GM18502 (cell line): ENCODE measurements around the gene SLC8A1.
"Not testable (repeated sequence)": the region's sequence is repeated elsewhere in the genome, so short reads cannot be mapped to it uniquely, and the experiment has no call there.

Experiments used
- ATAC-seq: cut with Tn5 transposase; IDR thresholded peaks from one replicate; pipeline ENCODE4 v1.9.1; 2021; ENCODE audit warnings: mild to moderate bottlenecking; ENCODE audit not compliant: unreplicated experiment, poor library complexity

The SLC8A1 gene

GRCh38 chr2:40100676-40101075 lies 351.2 kb downstream of the SLC8A1 start:
- no peak for ATAC-seq

DNA sequence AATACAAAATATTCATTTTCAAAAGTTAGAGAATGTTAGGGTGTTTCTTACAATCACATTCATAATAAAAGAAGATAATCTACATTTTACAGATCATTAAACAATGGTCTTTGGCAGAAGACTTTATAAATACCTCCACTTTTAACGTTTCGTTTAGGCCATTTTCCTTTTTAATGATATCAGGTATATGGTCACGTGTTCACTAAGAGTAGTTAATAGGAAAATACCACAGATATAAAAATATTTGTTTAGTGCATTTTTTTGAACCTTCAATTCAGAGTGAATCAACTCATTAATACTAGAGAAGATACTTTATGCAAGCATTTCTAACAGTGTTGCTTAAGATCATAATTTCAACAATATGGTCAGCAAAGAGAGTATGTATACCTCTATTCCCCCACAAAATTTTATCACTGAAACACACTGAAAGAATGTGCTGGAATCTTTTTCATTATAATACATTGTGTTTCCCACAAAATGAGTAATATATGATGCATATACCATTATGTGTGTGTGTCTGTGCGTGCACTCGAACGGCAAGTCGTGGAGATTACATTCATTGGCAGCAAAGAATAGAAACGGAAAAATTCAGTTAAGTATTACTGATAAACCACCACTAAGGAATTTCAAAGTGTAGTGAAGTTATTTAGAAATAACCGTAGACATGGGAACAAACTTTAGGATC lies 353.0 kb downstream of the SLC8A1 start:
- no peak for ATAC-seq

GRCh38 chr2:40097691-40098385 lies 354.1 kb downstream of the SLC8A1 start:
- no peak for ATAC-seq

DNA sequence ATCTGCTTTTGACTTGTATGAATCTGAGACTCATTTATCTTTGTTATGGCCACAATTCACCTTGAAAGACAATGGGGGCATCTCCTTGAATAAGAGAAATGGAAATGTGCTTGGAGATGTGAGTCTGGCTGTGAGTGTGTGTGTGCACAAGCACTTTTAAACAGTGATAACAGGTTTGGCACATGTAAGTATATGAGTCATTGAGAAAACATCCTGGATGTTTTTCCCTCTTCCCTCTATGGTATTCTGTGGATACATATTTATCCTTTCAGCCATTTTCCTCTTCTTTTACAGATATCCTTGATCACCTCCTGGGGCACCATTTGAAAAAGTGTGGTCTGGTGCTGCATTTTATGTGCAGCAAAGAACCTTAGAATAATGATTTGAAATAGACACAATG lies 355.5 kb downstream of the SLC8A1 start:
- no peak for ATAC-seq

DNA sequence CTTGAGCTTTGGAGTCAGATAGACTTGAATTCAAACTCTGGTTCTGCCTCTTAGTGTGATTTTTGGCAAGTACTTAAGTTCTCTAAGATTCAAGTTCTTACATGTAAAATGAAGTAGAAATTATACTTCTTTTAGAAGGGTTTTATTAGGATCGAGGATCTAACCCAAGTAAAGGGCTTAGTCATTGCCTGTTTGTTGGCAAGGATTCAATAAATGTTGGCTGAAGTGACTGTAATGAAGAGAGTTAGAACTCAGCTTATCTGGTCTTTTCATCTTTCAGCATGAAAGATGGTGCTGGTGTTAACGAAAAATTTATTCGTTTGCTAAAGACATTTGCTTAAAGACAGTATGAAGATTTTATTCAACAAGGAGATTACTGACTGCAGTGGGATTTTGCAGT lies 356.9 kb downstream of the SLC8A1 start:
- no peak for ATAC-seq

GRCh38 chr2:40094451-40094850 lies 357.4 kb downstream of the SLC8A1 start:
- ATAC-seq = no peak

DNA sequence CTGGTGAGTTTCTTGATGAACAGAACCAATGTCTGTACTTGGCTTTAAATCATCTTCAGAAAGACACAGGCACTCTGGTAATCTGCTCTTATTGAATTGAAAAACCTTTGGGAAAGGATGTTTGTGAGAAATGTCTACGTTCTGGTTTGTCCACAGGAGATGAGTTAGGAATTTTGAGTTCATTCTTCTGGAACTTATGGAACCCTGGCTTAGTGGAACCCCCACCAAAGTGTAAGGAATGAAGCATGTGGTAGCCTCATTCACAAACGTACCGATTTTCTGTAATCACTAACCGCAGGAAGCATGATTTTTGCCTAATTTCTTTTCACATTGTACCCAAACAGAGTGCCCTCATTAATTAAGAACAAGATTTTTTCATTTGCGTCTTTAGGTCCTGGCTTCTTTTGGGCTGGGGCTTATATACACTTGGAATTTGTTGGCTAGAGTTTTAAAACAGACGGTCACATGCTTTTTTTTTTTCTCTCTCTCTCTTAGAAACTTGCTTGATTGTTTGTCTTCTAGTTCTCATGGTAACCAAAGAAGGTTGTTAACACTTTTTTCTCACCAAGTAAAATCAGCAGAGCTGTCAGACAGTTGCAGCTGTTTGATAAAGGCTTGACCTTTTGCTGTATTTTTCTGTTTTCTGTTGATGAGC lies 358.7 kb downstream of the SLC8A1 start:
- ATAC-seq = no peak

GRCh38 chr2:40090044-40090443 lies 361.8 kb downstream of the SLC8A1 start:
- ATAC-seq = no peak

DNA sequence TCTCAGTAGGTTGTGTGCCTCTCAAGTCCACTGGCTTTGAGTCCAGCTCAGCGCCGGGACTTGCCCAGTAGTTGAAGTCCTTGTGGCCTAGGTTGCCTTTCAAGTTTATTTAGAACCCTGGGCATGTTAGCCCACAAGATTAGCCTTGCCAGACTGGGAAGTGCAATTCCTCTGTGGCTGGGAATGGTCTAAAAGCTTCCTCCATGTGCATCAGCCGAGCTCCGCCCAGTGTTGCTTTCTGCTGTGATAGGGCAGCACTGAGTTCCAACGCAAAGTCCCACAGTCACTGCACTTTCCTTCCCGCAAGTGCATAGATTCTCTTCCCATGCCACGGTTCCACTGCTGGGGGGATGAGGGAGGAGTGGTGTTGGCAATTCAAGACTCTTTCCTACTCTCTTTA lies 364.0 kb downstream of the SLC8A1 start:
- no peak for ATAC-seq

DNA sequence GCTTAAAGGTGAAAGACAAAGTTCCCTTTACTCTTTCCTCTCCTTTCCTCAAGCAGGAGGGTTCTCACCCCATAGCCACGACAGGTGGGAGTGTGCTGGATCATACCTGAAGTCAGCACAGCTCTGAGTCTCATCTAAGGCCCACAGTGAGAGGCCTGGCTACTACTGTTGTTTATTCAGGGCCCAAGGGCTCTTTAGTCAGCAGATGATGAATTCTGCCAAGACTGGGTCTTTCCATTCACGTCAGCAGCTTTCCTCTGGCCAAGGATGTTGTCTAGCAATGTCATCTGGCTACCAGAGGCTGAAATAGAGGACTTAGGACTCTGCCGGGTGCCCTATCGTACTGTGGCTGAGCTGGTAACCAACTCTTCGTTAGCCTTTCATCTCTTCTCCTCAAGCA lies 364.5 kb downstream of the SLC8A1 start:
- no peak for ATAC-seq

DNA sequence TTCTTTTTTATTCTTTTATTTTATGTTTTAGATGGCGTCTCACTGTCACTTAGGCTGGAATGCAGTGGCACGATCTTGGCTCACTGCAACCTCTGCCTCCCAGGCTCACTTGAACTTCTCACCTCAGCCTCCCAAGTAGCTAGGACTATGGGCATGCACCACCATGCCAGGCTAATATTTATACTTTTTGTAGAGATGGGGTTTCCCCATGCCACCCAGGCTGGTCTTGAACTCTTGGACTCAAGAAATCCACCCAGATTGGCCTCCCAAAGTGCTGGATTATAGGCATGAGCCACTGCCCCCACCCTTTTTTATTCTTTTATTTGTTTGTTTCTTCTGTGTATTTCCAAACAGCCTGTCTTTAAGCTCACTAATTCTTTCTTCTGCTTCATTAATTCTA lies 366.1 kb downstream of the SLC8A1 start:
- no peak for ATAC-seq

DNA sequence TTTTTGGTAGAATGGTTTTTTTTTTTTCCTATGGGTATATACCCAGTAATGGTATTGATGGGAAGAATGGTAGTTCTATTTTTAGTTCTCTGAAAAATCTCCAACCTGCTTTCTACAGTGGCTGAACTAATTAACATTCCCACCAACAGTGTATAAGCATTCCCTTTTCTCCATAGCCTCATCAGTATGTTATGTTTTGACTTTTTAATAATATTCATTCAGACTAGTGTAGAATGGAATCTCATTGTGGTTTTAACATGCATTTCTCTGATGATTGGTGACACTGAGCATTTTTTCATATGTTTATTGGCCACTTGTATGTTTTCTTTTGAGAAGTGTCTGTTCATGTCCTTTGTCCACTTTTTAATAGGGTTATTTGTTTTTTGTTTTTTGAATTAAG lies 378.6 kb downstream of the SLC8A1 start:
- ATAC-seq = not testable (repeated sequence)

DNA sequence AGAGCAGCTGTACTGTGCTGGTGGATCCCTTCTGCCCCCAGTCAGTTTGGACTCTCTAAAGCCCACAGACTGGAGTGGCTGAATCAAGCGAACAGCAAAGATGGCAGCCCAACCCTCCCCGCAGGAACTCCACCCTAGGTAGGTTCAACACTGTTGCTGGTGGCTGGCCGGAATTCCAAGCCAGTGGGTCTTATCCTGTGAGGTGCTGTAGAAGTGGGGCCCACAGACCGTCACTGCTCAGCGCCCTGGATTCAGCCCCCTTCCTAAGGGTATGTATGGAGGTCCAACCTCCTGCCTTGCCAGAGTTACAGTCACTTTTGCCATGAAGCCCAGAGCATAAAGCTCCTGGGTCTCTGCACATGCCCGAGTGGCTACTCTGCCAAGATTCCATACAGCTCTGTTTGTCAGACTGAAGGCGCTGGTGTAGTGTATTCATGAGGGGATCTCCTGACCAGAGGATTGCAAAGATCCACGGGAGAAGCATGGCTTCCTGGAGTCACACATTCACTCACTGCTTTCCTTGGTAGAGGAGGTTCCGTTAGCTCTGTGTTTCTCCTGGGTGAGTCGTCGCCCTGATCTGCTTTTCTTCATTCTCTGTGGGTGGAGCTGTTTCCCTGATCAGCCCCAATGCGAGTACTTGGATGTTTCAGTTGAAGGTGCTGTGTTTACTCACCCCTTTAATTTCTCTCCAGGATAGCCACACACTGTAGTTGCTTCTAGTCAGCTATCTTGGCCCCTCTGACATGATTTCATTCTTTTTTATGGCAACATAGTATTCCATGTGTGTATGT lies 379.3 kb downstream of the SLC8A1 start:
- ATAC-seq = no peak

DNA sequence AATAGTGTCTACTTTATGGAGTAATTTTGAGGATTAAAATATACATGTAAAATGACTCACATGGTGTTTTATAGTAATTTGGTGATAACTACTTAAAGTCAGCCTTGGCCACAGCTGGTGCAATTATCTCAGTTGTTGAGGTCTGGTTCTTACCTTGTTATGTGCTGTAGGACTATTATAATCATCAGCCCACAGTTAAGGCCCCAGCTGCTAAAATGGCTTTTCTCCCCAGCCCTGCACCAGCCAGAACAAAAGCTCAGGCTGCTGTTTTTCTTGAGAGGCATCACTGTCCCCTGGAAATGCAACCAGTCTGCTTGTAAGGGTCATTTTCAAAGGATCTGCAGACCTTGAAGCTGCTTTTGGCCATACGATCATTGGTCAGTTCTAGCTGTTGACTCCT lies 389.5 kb downstream of the SLC8A1 start:
- ATAC-seq = no peak

GRCh38 chr2:40049781-40050180 lies 402.1 kb downstream of the SLC8A1 start:
- ATAC-seq = no peak

DNA sequence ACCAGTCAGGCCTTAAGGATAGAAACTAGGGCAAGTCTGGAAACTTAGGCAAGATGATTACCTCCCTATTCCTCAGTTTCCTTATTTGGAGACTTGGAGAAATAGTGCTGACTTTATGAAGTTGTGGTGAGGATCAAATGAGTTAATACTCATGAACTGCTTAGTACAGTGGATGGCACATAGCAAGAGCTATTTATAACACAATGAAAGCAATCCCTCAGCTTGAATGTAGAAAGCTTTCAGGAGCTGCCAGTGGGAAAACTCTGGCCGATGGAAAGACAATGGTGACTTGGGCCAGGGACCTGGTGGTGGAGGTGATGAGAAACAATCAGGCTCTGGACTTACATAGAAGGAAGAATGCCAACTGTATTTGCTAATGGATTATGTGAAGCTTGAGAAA lies 403.4 kb downstream of the SLC8A1 start:
- no peak for ATAC-seq

- ATAC-seq = no peak
Measured at GRCh38 chr2:40047406-40047805, 404.5 kb downstream of the SLC8A1 start.
